Measurements from ENCODE around the gene DKKL1.

- TF ChIP-seq, protein P1, sequence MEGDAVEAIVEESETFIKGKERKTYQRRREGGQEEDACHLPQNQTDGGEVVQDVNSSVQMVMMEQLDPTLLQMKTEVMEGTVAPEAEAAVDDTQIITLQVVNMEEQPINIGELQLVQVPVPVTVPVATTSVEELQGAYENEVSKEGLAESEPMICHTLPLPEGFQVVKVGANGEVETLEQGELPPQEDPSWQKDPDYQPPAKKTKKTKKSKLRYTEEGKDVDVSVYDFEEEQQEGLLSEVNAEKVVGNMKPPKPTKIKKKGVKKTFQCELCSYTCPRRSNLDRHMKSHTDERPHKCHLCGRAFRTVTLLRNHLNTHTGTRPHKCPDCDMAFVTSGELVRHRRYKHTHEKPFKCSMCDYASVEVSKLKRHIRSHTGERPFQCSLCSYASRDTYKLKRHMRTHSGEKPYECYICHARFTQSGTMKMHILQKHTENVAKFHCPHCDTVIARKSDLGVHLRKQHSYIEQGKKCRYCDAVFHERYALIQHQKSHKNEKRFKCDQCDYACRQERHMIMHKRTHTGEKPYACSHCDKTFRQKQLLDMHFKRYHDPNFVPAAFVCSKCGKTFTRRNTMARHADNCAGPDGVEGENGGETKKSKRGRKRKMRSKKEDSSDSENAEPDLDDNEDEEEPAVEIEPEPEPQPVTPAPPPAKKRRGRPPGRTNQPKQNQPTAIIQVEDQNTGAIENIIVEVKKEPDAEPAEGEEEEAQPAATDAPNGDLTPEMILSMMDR (IDR thresholded peaks at IDR 0.05): no peak
- TF ChIP-seq POLR2A (IDR thresholded peaks at IDR 0.05): no peak
Measured at GRCh38 chr19:49374665-49375434, 11.2 kb downstream of the DKKL1 start.
